Panc1 (cell line): ENCODE data around the gene ITSN2. TPM values are rescaled to one million over a fixed set of nuclear protein-coding genes. Genes with fewer than 3 reads are reported as not detected.

Experiments used
- ATAC-seq: fragments of 200-7000 bp; cut with Tn5 transposase; 2 replicates; pipeline ENCODE4 v1.9.1; 2020; ENCODE audit warnings: mild to moderate bottlenecking, moderate library complexity
- BruUV-seq: library from RNA; stranded (reverse); fragments of 400-500 nt; replicated peaks from 2 replicates; lab custom pipeline; 2021; lab: Mats Ljungman, UMichigan
- CTCF ChIA-PET: fragments of 300-600 bp; sonication (Branson Sonifier 250); formaldehyde crosslinking; loops from one replicate; lab custom pipeline; 2022; ENCODE audit warnings: antibody characterized with exemption; lab: Charles Lee
- POLR2A ChIA-PET: fragments of 300-600 bp; sonication (Branson Sonifier 250); formaldehyde crosslinking; loops from one replicate; lab custom pipeline; 2022; ENCODE audit warnings: antibody characterized with exemption; lab: Charles Lee
- DNase-seq: peaks from one replicate; pipeline ENCODE4 v3.0.0-alpha.2; 2010; ENCODE audit warnings: low read depth, low spot score
- H3K27ac ChIP-seq: 2 replicates; pipeline ENCODE4 v1.5.1; 2011; ENCODE audit warnings: mild to moderate bottlenecking, low read length, inconsistent platforms
- H3K27me3 ChIP-seq: fragments of 200-500 bp; sonication (Bioruptor generic); 2 replicates; pipeline ENCODE4 v1.6.0; 2014; ENCODE audit warnings: low read length, inconsistent platforms; ENCODE audit not compliant: control insufficient read depth, insufficient read depth
- H3K36me3 ChIP-seq: fragments of 200-500 bp; sonication (Bioruptor generic); 2 replicates; pipeline ENCODE4 v1.5.1; 2014; ENCODE audit warnings: inconsistent platforms, mild to moderate bottlenecking, low read length, moderate library complexity; ENCODE audit not compliant: control insufficient read depth, insufficient read depth
- H3K4me1 ChIP-seq: 2 replicates; pipeline ENCODE4 v1.5.1; 2011; ENCODE audit warnings: inconsistent platforms, mild to moderate bottlenecking, low read length, moderate library complexity; ENCODE audit not compliant: control insufficient read depth, insufficient read depth
- H3K4me3 ChIP-seq, 2 experiments: 2 replicates each; pipeline ENCODE4 v1.5.1; 2011 to 2012; ENCODE audit warnings: low read depth in 2 of 2, low read length in 2 of 2, mild to moderate bottlenecking in 2 of 2, inconsistent platforms in 1 of 2, moderate library complexity in 1 of 2
- H3K9me3 ChIP-seq: fragments of 200-500 bp; sonication (Bioruptor generic); 2 replicates; pipeline ENCODE4 v1.5.1; 2014; ENCODE audit warnings: low read depth, mild to moderate bottlenecking, inconsistent platforms, low read length, moderate library complexity; ENCODE audit not compliant: control insufficient read depth, insufficient read depth
- CTCF ChIP-seq: fragments of 450-650 bp; IDR thresholded peaks from 2 replicates; pipeline ENCODE4 v1.5.1; 2017; ENCODE audit warnings: mild to moderate bottlenecking
- POLR2AphosphoS5 ChIP-seq: IDR thresholded peaks from 2 replicates; pipeline ENCODE4 v1.6.1; 2012; ENCODE audit warnings: mild to moderate bottlenecking, low read depth, low read length, moderate library complexity
- REST ChIP-seq, 2 experiments: IDR thresholded peaks; 2 replicates each; pipeline ENCODE4 v1.6.1; 2011 to 2012; ENCODE audit warnings: low read depth in 2 of 2, control low read depth in 1 of 2, low read length in 1 of 2, mild to moderate bottlenecking in 1 of 2, moderate library complexity in 1 of 2; ENCODE audit not compliant: insufficient read depth in 1 of 2
- SIN3A ChIP-seq: IDR thresholded peaks from 2 replicates; pipeline ENCODE4 v1.6.1; 2012; ENCODE audit warnings: low read depth, mild to moderate bottlenecking, low read length, moderate library complexity, borderline replicate concordance; ENCODE audit not compliant: insufficient read depth
- TCF7L2 ChIP-seq: IDR thresholded peaks from 2 replicates; pipeline ENCODE4 v1.6.1; 2011; ENCODE audit warnings: mild to moderate bottlenecking, low read depth, low read length, inconsistent platforms
- in situ Hi-C: cut with HindIII; loops from 2 replicates; pipeline ENCODE4 v1.10.0; 2016; ENCODE audit warnings: low sequenced_read_pairs, low pct_unique_long_range_greater_than_20kb
- intact Hi-C: fragments of 100-400 bp; cut with micrococcal nuclease; formaldehyde crosslinking; loops from one replicate; pipeline ENCODE4 v1.10.0; 2022; ENCODE audit not compliant: unreplicated experiment
- total RNA-seq: library from RNA; stranded (reverse); gene quantifications from one replicate; pipeline ENCODE4 v1.2.1, GENCODE V29; 2021; ENCODE audit not compliant: unreplicated experiment

The ITSN2 gene
- total RNA-seq, 1 experiment from 2014 or later: 57.7 TPM

- no peak for ATAC-seq
- no peak for DNase-seq
- ChIA-PET POLR2A (interaction anchor here (0.6 kb wide), 1 partner anchor 197 kb away, joined by 11 read pairs; the partner anchor contains the start of gene SF3B6), CTCF (no interaction called here)
- TF ChIP-seq SIN3A (no peak), CTCF (no peak), POLR2AphosphoS5 (no peak), REST (IDR thresholded peaks at IDR 0.05; ENCODE audit: insufficient read depth in 1 of 2, low read depth in 2 of 2, low read length in 1 of 2) (no peak), TCF7L2 (no peak)
- in situ Hi-C loops: no loop called here
- H3K4me1 ChIP-seq: no peaks in the 10 kb centered on the region
- H3K9me3 ChIP-seq: no peaks in the 10 kb centered on the region
- H3K36me3 ChIP-seq: peaks cover 29% of the 10 kb centered on the region
- intact Hi-C loops: no loop called here
- H3K4me3 ChIP-seq: no peak overlapping the region
- no peaks in the 10 kb centered on the region for H3K27me3 ChIP-seq
- no TSS peak for BruUV-seq
- no peak overlapping the region for H3K27ac ChIP-seq
Measured at GRCh38 chr2:24273598-24273997, 86.7 kb downstream of the ITSN2 start.

- Histone ChIP-seq H3K27ac (no peak overlapping the region), H3K4me3 (no peak overlapping the region), H3K36me3 (peaks cover 29% of the 10 kb centered on the region), H3K4me1 (no peaks in the 10 kb centered on the region), H3K9me3 (no peaks in the 10 kb centered on the region), H3K27me3 (no peaks in the 10 kb centered on the region)
- intact Hi-C loops (no loop called here), in situ Hi-C loops (no loop called here)
- TF ChIP-seq TCF7L2 (no peak), REST (IDR thresholded peaks at IDR 0.05; ENCODE audit: insufficient read depth in 1 of 2, low read depth in 2 of 2, low read length in 1 of 2) (no peak), POLR2AphosphoS5 (no peak), CTCF (no peak)
- POLR2A ChIA-PET: no interaction called here
- no peak for DNase-seq
- BruUV-seq: no TSS peak
- ATAC-seq: no peak
- CTCF ChIA-PET: no interaction called here
Measured at GRCh38 chr2:24272907-24273306, 87.4 kb downstream of the ITSN2 start.
